ENCODE data around the gene NRL.
"Not testable (repeated sequence)": the region's sequence is repeated elsewhere in the genome, so short reads cannot be mapped to it uniquely, and the experiment has no call there.

Gene NRL

GRCh38 chr14:24051789-24052655 is 62.7 kb downstream of the NRL start, which contains the start of gene CARMIL3:
Gene CARMIL3, plus strand, starts transcription at chr14:24052009. Its CDS starts 145 bp downstream, at chr14:24052154.
- peak; percentile 50 for DNase-seq (ENCODE audit: low read depth)

DNA sequence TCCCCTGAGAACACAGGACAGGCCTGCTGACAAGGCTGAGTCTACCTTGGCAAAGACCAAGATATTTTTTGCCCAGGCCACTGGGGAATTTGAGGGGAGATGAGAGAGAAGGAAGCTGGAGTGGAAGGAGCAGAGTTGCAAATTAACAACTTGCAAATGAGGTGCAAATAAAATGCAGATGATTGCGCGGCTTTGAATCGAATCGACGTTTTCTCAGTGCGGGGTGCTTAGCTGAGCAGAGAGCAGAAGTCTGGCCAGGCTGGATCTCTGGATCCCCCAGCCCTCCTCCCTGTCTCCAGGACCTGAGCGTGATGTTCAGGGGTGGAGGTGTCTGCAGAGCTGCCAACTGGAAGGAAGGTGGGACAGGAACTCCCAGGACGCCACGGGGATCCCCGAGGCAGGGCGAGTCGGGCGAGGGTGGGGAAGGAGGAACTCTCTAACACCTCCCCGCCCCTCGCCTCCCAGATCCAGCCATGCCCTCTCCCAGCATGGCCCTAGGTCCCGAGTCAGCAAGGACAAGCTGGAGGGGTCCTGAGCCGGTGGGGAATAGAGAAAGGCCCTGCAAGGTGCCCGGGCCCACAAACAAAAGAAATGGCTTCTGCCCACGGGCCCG is 63.5 kb downstream of the NRL start:
- DNase-seq (ENCODE audit: low read depth): no peak

DNA sequence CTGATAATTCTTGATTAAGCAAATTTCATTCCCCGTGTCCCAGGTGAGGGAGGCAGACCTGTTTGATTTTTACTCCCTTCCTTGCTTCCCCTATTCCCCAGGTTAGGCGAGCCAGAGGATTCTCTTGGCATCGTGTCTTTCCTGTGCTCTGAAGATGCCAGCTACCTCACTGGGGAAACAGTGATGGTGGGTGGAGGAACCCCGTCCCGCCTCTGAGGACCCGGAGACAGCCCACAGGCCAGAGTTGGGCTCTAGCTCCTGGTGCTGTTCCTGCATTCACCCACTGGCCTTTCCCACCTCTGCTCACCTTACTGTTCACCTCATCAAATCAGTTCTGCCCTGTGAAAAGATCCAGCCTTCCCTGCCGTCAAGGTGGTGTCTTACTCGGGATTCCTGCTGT is 64.0 kb downstream of the NRL start:
- not testable (repeated sequence) for DNase-seq (ENCODE audit: low read depth)

- DNase-seq (ENCODE audit: low read depth): not testable (repeated sequence)
Observed at GRCh38 chr14:24049002-24049401, 65.7 kb downstream of the NRL start.

- DNase-seq (ENCODE audit: low read depth): no peak
Observed at GRCh38 chr14:24042746-24043145, 72.0 kb downstream of the NRL start.

DNA sequence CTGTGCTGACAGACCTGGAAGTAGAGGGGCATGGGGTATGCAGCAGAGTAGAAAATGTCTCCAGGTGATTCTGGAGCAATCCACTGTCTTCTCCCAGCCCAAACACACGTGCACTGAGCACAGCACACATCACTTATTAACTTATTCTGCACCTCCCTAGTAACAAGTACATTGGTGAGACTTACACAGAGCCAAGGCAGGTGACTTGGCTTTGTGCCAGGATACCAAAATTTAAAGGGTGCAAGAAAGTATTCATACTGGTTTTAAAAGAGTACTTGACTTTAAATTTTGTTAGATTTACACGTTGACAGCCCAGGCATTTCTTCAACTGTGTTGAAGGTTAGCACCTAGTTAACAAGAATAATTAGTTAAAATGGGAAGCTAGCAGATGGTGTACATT is 74.1 kb downstream of the NRL start:
- DNase-seq (ENCODE audit: low read depth): no peak

DNA sequence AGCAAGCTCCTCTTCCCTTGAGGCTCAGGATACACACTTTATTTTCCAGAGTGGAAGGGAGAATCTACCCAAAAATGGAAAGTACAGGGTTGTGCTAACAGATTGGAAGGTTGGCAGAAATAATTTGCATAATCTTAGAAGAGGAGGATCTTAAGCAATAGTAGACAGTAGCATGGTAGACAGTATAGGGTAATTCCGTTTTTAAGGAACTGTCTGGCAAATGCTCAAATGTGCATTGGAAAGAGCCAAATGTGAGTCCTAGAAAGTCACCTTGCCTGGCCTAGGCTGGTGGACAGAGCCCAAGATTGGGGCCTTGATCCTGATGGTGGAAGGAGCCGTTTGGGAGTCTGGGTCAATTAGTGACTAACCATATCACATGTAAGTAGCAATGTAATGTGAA is 76.1 kb downstream of the NRL start:
- no peak for DNase-seq (ENCODE audit: low read depth)

DNA sequence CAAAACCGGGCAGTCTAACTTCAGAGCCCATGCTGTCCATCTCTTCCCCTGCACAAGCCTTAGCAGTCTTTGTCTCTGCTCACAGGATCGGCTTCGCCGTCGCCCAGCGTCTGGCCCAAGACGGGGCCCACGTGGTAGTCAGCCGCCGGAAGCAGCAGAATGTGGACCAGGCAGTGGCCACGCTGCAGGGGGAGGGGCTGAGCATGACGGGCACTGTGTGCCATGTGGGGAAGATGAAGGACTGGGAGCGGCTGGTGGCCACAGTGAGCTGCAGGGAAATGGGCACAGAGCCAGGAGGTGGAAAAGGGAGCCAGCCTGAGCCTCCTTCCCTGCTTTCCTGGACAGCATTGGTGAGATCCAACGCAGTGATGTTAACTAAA is 77.1 kb downstream of the NRL start:
- no peak for DNase-seq (ENCODE audit: low read depth)

GRCh38 chr14:24036963-24037657 is 77.6 kb downstream of the NRL start:
- not testable (repeated sequence) for DNase-seq (ENCODE audit: low read depth)

GRCh38 chr14:24036169-24036962 is 78.4 kb downstream of the NRL start:
- no peak for DNase-seq (ENCODE audit: low read depth)

- DNase-seq (ENCODE audit: low read depth): not testable (repeated sequence)
Observed at GRCh38 chr14:24035769-24036168, 79.0 kb downstream of the NRL start.

DNA sequence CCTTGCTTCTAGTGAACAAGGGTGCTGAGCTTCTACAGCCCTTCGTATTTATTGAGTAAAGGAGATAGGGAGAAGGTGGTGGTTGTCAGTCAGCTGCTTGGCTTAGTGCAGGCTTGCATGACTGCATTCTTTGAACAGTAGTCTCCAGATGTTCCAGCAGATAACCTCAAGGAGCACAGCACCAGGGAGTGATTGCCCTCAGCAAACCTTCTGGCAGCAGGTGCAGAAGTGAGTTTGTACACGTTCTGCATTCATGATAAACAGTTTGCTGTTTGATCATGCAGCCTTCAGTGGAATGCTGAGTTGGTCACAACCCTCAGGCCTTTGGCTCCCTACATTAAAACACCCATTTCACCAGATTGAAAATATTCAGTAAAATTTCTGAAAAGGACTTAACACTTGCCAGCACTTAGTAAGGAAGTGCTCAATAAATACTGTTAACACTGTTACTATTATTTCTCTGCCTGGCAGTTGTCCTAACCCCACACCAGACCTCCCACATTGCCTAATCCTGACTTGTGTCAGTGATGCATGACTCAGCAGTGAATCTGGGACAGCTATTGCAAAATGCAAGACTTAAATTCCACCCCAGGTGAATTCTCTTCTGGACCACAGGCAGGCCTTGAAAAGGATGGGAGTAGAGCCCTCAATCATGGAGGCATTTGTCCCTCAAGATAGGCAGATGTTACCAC is 81.9 kb downstream of the NRL start:
- no peak for DNase-seq (ENCODE audit: low read depth)

GRCh38 chr14:24031331-24031730 is 83.4 kb downstream of the NRL start:
- not testable (repeated sequence) for DNase-seq (ENCODE audit: low read depth)

GRCh38 chr14:24029687-24030086 is 85.1 kb downstream of the NRL start:
- not testable (repeated sequence) for DNase-seq (ENCODE audit: low read depth)

Data from stimulated activated CD8-positive, alpha-beta memory T cell treated with anti-CD3 and anti-CD28 coated beads, Interleukin-12 subunit alpha, Interleukin-12 subunit beta, amount 100 ng/mL, for 4 hours (primary cell).